Measurements from ENCODE around the gene HOXC11.

The HOXC11 gene

GRCh38 chr12:53959314-53959713 is 13.6 kb upstream of the HOXC11 start:
- DNase-seq, result no peak

- DNase-seq, result no peak
Observed at GRCh38 chr12:53960187-53961024, 12.5 kb upstream of the HOXC11 start.

GRCh38 chr12:53961025-53961761 is 11.7 kb upstream of the HOXC11 start:
- DNase-seq, result no peak

- no peak for DNase-seq
Observed at GRCh38 chr12:53963005-53963404, 9.9 kb upstream of the HOXC11 start.

GRCh38 chr12:53963434-53964314 is 9.3 kb upstream of the HOXC11 start:
- DNase-seq, result no peak

GRCh38 chr12:53964315-53964713 is 8.6 kb upstream of the HOXC11 start:
- DNase-seq, result no peak

GRCh38 chr12:53965281-53966084 is 7.4 kb upstream of the HOXC11 start:
- DNase-seq, result no peak

- no peak for DNase-seq
Observed at GRCh38 chr12:53966085-53966384, 6.9 kb upstream of the HOXC11 start.

- DNase-seq, result no peak
Observed at GRCh38 chr12:53966385-53967133, 6.4 kb upstream of the HOXC11 start.

- no peak for DNase-seq
Observed at GRCh38 chr12:53967421-53967925, 5.5 kb upstream of the HOXC11 start.

- DNase-seq, result no peak
Observed at GRCh38 chr12:53968214-53969127, 4.5 kb upstream of the HOXC11 start.

- DNase-seq, result no peak
Observed at GRCh38 chr12:53969588-53970259, 3.2 kb upstream of the HOXC11 start.

- no peak for DNase-seq
Observed at GRCh38 chr12:53970451-53970850, 2.5 kb upstream of the HOXC11 start.

GRCh38 chr12:53971129-53971528 is 1.8 kb upstream of the HOXC11 start:
- DNase-seq, result no peak

GRCh38 chr12:53971686-53972085 is 1.2 kb upstream of the HOXC11 start:
- DNase-seq, result no peak

GRCh38 chr12:53972152-53972702 is 699 bp upstream of the HOXC11 start:
- DNase-seq, result no peak

GRCh38 chr12:53973236-53974042 is 513 bp downstream of the HOXC11 start:
- no peak for DNase-seq
